IPS-15b (cell line): Measurements from ENCODE around the gene PTCD3.
A peak's percentile ranks its signal among the peaks of the same experiment; 100 is the strongest.

Source experiments
- H3K27me3 ChIP-seq: one replicate; pipeline ENCODE4 v1.6.1; 2013; ENCODE audit warnings: low read length; ENCODE audit not compliant: control insufficient read depth, insufficient read depth
- H3K36me3 ChIP-seq: one replicate; pipeline ENCODE4 v1.6.1; 2013; ENCODE audit warnings: low read length; ENCODE audit not compliant: control insufficient read depth, insufficient read depth
- H3K4me1 ChIP-seq: one replicate; pipeline ENCODE4 v1.6.1; 2013; ENCODE audit warnings: mild to moderate bottlenecking, low read length; ENCODE audit not compliant: control insufficient read depth, insufficient read depth
- H3K4me3 ChIP-seq: one replicate; pipeline ENCODE4 v1.5.1; 2013; ENCODE audit warnings: low read depth, low read length
- H3K9ac ChIP-seq: one replicate; pipeline ENCODE4 v1.6.1; 2013; ENCODE audit warnings: low read depth, mild to moderate bottlenecking, low read length
- H3K9me3 ChIP-seq: one replicate; pipeline ENCODE4 v1.6.1; 2013; ENCODE audit warnings: mild to moderate bottlenecking, low read length; ENCODE audit not compliant: control insufficient read depth, insufficient read depth

PTCD3 gene

DNA sequence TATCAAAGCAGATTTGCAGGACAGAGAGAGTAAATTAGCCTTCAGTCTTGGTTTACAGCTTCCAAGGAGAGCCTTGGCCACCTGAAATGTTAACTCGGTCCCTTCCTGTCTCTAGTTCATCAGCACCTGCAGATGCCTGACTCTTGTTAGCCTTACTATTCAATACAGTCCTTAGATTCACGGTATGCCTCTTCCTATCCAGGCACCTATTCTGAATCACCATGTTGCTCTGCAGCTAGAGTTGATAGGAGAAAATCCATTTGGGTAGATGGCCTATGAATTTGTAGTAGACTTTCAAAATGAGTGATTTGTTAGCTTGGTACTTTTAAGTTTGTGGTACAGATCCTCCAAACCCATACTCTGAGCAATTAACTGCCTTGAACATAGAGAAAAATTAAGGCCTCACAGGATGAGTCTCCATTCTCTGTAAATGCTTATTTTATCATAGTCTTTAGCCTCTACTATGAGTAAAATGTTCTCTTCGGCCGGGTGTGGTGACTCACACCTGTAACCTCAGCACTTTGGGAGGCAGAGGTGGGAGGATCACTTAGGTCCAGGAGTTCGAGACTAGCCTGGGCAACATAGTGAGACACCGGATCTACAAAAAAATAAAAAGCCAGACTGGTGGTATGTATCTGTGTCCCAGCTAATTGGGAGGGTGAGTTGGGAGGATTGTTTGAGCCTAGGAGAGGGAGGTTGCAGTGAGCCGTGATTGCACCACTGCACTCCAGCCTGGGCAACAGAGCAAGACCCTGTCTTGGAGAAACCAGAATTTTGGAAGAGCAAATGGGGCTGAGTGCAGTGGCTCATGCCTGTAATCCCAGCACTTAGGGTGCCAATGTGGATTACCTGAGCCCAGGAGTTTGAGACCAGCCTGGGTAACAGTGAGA, 32.9 kb downstream of the PTCD3 start:
- Histone ChIP-seq H3K9me3 (no peaks in the 10 kb centered on the region), H3K36me3 (peaks cover 47% of the 10 kb centered on the region), H3K4me1 (no peaks in the 10 kb centered on the region), H3K9ac (no peak overlapping the region), H3K4me3 (no peak overlapping the region), H3K27me3 (no peaks in the 10 kb centered on the region)

DNA sequence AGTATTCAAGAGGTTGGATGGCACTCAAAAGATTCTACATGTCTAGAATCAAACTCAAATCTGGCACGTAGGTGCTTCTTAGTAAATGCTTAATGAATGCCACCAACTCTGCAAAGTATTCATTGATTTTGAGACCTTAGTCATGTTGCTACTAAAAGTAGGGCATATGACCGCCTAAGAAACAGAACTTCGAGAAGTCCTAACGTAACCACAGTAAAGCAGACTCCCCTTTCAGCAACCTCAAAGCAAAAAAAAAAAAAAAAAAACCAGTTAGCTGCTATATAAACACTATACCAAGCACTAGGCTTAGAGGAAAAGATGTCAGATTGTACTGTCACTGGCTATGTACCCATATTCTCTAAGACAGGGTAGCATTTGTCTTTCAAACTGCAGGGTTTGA, 33.9 kb downstream of the PTCD3 start:
- Histone ChIP-seq H3K27me3 (no peaks in the 10 kb centered on the region), H3K36me3 (peaks cover 37% of the 10 kb centered on the region), H3K4me1 (no peaks in the 10 kb centered on the region), H3K4me3 (no peak overlapping the region), H3K9me3 (no peaks in the 10 kb centered on the region), H3K9ac (no peak overlapping the region)

DNA sequence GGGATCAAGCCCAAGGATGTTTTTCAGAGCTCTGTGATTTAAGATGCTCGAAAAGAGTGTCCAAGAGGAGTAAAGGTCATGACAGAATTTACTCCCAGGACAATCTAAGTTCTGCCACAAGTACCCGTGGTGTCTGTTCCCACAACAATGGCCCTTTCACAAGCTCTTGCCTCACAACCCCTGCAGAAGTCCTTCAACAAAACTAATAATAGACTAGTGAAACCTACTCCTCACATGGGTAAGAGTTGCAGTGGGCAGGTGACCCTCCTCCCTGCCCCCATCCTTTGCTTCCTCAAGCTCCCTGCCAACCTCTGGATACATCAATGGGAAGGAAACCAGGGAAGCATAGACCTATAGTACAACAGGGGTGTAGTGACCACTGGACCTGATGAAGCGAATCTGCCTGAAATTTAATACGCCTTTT, 34.9 kb downstream of the PTCD3 start:
- no peaks in the 10 kb centered on the region for H3K4me1 ChIP-seq
- no peak overlapping the region for H3K9ac ChIP-seq
- H3K9me3 ChIP-seq = no peaks in the 10 kb centered on the region
- H3K27me3 ChIP-seq = no peaks in the 10 kb centered on the region
- peaks cover 33% of the 10 kb centered on the region for H3K36me3 ChIP-seq
- H3K4me3 ChIP-seq = no peak overlapping the region

DNA sequence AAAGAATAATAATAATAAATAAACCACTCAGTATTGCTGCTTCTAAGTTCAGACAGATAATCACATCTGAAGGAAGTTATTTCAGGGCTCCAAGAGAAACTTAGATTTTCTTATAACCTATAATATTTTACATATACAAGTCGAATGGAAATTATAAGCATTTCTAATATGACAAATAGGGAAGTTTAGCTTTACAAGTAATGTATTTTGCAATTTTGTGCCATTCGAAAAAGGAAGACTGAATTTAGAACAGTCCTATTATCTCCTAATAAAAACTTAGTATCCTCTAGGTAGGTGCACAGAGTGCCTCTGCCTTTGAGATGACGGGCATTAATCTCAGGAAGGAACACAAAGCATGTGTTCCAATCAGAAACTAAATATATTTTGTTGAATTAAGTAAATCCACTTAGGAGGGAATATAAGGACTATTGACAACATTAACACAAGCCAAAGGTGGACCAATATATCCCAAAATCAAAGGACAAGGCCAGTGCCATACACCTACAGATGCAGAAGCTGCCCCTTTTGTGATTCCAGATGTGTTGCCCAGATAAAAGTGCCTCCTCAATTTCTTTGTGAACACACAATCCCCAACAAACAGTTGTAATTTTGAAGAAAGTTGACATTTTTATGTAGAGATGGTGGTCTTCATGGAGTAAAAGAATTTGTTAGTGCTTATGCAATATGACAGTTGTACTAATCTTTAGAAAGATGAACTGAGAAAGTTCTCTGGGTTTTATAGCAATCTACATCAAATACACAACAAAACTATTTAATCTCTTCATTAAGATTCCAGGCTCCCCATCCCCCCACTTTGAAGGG, 36.6 kb downstream of the PTCD3 start:
- Histone ChIP-seq H3K9ac (no peak overlapping the region), H3K36me3 (peaks cover 24% of the 10 kb centered on the region), H3K4me1 (no peaks in the 10 kb centered on the region), H3K4me3 (no peak overlapping the region), H3K9me3 (no peaks in the 10 kb centered on the region), H3K27me3 (no peaks in the 10 kb centered on the region)

DNA sequence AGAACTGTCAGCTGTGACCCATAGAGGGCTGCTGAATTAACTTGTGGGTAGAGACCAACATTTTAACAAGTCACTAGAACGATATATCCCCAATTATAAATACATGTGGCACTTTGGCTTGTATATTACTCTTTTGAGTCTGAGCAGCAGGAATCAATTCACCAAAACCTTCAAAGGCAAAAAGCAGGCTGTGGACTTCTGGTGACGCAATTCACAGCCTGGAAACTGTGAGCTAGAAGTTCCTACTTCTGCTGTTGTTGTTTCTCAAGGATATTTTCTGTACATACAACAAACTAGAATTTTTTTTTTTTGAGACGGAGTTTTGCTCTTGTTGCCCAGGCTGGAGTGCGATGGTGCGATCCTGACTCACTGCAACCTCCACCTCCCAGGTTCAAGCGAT, 37.3 kb downstream of the PTCD3 start:
- peak overlapping the region; percentile 12 for H3K9ac ChIP-seq
- no peak overlapping the region for H3K4me3 ChIP-seq
- H3K4me1 ChIP-seq = no peaks in the 10 kb centered on the region
- H3K27me3 ChIP-seq = no peaks in the 10 kb centered on the region
- peaks cover 20% of the 10 kb centered on the region for H3K36me3 ChIP-seq
- H3K9me3 ChIP-seq = no peaks in the 10 kb centered on the region

DNA sequence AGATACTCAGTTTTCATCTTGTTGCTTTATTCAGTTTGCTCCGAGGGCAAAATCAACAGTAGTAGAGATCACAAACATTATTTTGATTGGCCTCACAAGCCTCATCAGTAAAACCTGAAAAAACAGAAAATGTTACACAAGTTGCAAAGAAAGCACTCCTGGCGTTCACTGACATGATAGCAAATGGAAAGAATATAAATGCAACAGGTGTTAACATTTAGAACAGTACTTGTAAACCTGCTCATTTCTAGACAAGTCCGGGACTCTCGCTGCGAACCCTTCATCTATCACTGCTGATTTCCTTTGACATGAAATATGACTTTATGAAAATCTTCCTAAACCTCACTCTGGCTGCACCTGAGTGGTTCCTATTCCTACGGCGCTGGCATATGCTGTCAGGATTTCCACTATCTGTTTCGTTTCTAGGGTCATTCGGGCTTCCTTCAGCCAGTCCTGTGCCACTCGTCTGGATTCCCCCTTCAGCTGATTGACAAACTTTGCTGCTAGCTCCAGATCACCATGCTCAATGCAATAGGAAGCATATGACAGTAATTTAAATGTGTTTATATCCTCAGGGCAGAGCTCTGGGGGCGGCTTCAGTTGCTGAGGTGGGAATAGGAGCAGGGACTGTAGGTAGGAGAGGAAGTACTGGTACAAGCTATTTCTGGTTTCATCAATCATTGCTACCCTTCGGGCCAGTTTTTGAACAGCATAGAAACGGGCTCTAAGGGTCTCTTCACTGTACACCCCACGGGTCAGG, 38.1 kb downstream of the PTCD3 start:
- H3K4me3 ChIP-seq = no peak overlapping the region
- no peaks in the 10 kb centered on the region for H3K27me3 ChIP-seq
- peaks cover 15% of the 10 kb centered on the region for H3K36me3 ChIP-seq
- no peak overlapping the region for H3K9ac ChIP-seq
- no peaks in the 10 kb centered on the region for H3K9me3 ChIP-seq
- H3K4me1 ChIP-seq = no peaks in the 10 kb centered on the region

DNA sequence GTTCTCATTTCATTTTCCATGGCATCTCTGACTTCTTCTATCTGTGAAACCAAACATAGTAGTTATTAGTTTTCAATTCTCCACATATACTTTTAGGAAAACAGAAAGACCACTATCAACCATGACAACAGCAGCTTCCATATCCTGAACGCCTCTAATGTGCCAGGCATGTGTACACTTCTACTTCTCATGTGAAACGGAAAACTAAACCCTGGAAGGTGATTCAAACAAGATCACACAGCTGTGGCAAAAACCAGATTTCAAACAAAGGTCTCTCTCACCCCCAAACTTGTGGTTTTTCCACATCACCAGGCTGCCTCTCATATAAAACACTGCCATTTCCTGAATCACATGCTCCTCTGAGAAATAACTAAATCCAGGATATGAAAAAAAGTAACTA, 41.8 kb downstream of the PTCD3 start:
- H3K4me3 ChIP-seq = no peak overlapping the region
- peaks cover 12% of the 10 kb centered on the region for H3K36me3 ChIP-seq
- no peak overlapping the region for H3K9ac ChIP-seq
- H3K4me1 ChIP-seq = no peaks in the 10 kb centered on the region
- H3K9me3 ChIP-seq = no peaks in the 10 kb centered on the region
- H3K27me3 ChIP-seq = no peaks in the 10 kb centered on the region

DNA sequence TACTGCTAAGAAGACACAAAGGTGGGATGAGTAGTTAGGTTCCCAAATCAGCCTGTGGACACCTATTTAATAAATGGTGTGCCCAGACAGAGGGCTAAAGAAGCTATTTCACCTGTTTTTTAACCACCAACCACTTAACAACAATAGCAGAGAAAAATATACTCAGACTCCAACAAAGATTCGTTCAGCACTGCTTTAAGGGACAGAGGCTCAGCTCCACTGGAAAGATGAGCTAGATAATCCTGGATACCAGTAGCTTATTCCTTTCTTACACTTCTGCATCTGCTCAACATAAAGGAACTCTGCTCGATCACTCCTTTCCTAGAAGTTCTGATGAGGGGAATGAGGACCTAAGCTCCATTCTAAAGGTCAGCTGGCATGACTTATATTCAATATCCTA, 44.5 kb downstream of the PTCD3 start:
- Histone ChIP-seq H3K9ac (no peak overlapping the region), H3K27me3 (no peaks in the 10 kb centered on the region), H3K36me3 (peaks cover 10% of the 10 kb centered on the region), H3K4me1 (no peaks in the 10 kb centered on the region), H3K9me3 (no peaks in the 10 kb centered on the region), H3K4me3 (no peak overlapping the region)

DNA sequence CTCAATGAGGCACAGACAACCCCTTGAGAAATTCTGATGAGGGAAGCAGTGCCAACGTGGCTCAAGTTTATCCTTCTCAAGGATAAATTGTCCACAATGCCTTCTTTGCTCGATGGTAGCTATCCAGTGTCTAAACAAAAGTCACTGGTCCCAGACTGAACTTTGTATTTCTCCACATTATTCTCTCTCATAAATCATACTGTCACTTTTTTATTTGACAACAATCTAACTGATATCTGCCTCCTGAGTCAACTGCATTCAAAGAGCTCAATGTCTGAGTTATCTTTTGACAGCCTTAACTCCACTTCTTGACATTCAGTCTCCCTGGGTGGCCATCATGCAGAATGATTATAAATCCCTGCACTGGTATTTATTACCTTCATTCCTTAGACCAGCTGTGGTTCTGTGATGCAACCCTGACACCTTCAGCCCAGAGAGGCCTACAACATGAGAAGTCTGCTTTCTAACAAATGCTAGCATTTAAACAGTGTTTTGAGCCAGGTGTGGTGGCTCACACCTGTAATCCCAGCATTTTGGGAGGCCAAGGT, 51.0 kb downstream of the PTCD3 start:
- Histone ChIP-seq H3K4me3 (no peak overlapping the region), H3K9me3 (no peaks in the 10 kb centered on the region), H3K36me3 (peaks cover 6% of the 10 kb centered on the region), H3K27me3 (no peaks in the 10 kb centered on the region), H3K4me1 (no peaks in the 10 kb centered on the region), H3K9ac (no peak overlapping the region)

DNA sequence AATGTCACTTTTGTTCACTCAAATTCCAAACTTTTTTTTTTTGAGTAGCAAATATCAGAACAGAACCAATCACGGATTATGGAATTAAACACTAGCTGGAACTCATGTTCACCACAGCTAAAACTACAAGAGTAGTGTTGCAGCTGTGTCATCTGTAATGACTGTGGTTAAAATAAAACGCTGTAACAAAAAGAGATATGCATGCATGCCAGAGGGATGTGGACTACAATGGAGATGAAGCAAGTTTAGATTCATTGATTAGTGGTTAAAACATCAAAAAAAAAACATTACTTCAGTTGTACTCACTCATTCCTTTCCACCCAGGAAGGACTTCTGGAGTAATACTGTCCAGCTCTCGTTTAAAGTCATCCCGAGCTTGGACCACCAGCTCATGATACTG, 52.3 kb downstream of the PTCD3 start:
- H3K9me3 ChIP-seq = no peaks in the 10 kb centered on the region
- no peaks in the 10 kb centered on the region for H3K4me1 ChIP-seq
- no peak overlapping the region for H3K4me3 ChIP-seq
- H3K27me3 ChIP-seq = no peaks in the 10 kb centered on the region
- no peak overlapping the region for H3K9ac ChIP-seq
- H3K36me3 ChIP-seq = peaks cover 10% of the 10 kb centered on the region

DNA sequence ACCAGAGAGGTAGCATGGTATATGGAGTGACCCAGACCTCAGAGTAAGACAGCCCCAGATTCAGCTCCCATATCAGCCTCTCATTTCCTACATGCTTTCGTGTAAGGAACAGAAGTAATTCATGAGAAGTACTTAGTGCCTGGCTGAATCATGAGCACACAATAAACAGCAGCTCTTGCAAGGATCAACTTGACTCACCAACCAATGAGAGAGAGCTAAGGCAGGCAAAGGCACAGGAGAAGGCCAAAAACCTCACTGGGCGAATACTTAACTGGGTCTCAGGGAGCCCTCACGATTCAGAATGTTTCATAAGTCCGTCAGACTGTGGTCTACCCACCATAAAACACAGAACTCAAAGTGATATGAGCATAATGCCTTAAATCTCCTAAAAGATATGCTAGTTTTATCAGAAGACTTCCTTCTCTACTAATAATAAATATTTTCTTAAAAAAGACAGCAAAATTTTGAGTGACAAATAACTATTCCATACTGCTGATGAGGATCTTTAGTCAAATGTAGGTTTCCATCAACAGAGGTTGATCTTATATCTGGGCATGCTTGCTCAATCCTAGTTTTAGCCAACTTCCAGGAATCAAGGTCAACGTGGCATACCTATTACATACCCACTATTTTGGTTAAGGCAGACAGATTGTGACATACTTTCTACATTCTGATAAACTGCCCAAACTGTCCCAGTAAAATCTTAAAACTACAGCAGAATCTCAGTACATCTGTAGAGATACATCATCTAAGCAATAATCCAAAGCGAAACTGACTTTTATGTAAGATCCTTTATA, 54.3 kb downstream of the PTCD3 start:
- Histone ChIP-seq H3K36me3 (peaks cover 11% of the 10 kb centered on the region), H3K9ac (no peak overlapping the region)

More for the DNA sequence above, 54.3 kb downstream of the PTCD3 start:
- Histone ChIP-seq H3K4me3 (no peak overlapping the region), H3K4me1 (no peaks in the 10 kb centered on the region), H3K27me3 (no peaks in the 10 kb centered on the region), H3K9me3 (no peaks in the 10 kb centered on the region)
